Measurements from ENCODE around the gene CDC6.

CDC6 gene

GRCh38 chr17:40287494-40288369 lies at the start of gene CDC6:
Gene CDC6, plus strand, starts transcription at chr17:40287879. Its CDS starts 1,542 bp downstream, at chr17:40289421.
- DNase-seq (ENCODE audit: low read depth): peak; percentile 93

GRCh38 chr17:40241252-40241834 lies 46.3 kb upstream of the CDC6 start:
- DNase-seq (ENCODE audit: low read depth): no peak

GRCh38 chr17:40242774-40243173 lies 44.9 kb upstream of the CDC6 start:
- DNase-seq (ENCODE audit: low read depth): no peak

- no peak for DNase-seq (ENCODE audit: low read depth)
These were observed 43.9 kb upstream of the CDC6 start for GRCh38 chr17:40243761-40244160.

- no peak for DNase-seq (ENCODE audit: low read depth)
These were observed 43.4 kb upstream of the CDC6 start for GRCh38 chr17:40244255-40244654.

- no peak for DNase-seq (ENCODE audit: low read depth)
These were observed 39.7 kb upstream of the CDC6 start for GRCh38 chr17:40247926-40248495.

- no peak for DNase-seq (ENCODE audit: low read depth)
These were observed 39.2 kb upstream of the CDC6 start for GRCh38 chr17:40248507-40248906.

GRCh38 chr17:40251576-40251975 lies 36.1 kb upstream of the CDC6 start:
- DNase-seq (ENCODE audit: low read depth): peak; percentile 22

GRCh38 chr17:40253565-40253964 lies 34.1 kb upstream of the CDC6 start:
- no peak for DNase-seq (ENCODE audit: low read depth)

- no peak for DNase-seq (ENCODE audit: low read depth)
These were observed 28.2 kb upstream of the CDC6 start for GRCh38 chr17:40259505-40259904.

GRCh38 chr17:40260528-40260927 lies 27.2 kb upstream of the CDC6 start:
- DNase-seq (ENCODE audit: low read depth): no peak

GRCh38 chr17:40264458-40265185 lies 23.1 kb upstream of the CDC6 start:
- DNase-seq (ENCODE audit: low read depth): no peak

- no peak for DNase-seq (ENCODE audit: low read depth)
These were observed 22.3 kb upstream of the CDC6 start for GRCh38 chr17:40265337-40265736.

GRCh38 chr17:40266882-40267281 lies 20.8 kb upstream of the CDC6 start:
- DNase-seq (ENCODE audit: low read depth): no peak

- no peak for DNase-seq (ENCODE audit: low read depth)
These were observed 19.5 kb upstream of the CDC6 start for GRCh38 chr17:40268141-40268712.

- no peak for DNase-seq (ENCODE audit: low read depth)
These were observed 9.3 kb upstream of the CDC6 start for GRCh38 chr17:40278414-40278813.

- DNase-seq (ENCODE audit: low read depth): no peak
These were observed 8.3 kb upstream of the CDC6 start for GRCh38 chr17:40279402-40279801.

- DNase-seq (ENCODE audit: low read depth): no peak
These were observed 6.0 kb upstream of the CDC6 start for GRCh38 chr17:40281663-40282062.

GRCh38 chr17:40283662-40284061 lies 4.0 kb upstream of the CDC6 start:
- peak; percentile 89 for DNase-seq (ENCODE audit: low read depth)

GRCh38 chr17:40284085-40284713 lies 3.5 kb upstream of the CDC6 start:
- DNase-seq (ENCODE audit: low read depth): peak; percentile 70

GRCh38 chr17:40286473-40286872 lies 1.2 kb upstream of the CDC6 start:
- no peak for DNase-seq (ENCODE audit: low read depth)

GRCh38 chr17:40287159-40287493 lies 553 bp upstream of the CDC6 start:
- no peak for DNase-seq (ENCODE audit: low read depth)

All from non-pigmented ciliary epithelial cell (primary cell).